ENCODE results near the gene USP6.
"Not testable (repeated sequence)": the region's sequence is repeated elsewhere in the genome, so short reads cannot be mapped to it uniquely, and the experiment has no call there.

USP6 gene

DNA sequence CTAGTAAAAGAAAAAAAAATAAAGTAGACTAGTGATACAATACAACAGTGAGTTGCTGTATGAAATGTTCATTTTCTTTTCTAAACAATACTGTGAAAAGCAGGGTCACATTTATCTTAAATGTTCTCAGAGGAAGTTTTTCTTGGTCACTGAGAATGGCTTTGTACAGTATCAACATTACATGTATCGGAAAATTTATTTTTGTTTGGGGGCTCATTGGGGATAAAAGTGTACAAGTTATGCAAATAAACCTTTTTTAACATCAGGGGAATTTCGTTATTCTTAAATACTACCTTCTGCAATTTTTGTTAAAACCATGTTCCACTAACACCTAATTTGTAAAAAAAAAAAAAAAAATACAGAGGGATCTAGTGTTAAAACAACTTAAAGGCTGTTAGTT is 84.5 kb downstream of the USP6 start:
- DNase-seq = no peak

DNA sequence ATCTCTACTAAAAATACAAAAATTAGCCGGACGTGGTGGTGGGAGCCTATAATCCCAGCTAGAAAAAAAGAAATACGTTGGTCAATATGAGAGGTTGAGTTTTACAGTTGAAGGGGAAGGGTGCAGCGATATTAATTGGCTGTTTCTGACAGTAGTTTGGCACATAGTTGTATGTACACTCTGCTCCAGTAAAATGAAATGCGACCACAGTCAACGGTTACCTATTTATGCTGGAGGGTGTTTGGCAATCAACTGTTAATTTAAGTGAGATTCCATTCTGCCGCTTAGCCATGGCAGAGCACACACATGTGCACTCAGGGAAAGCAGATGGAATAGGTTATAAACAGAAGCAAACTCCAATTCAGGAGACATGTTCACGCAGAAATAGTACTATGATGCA is 85.2 kb downstream of the USP6 start:
- no peak for DNase-seq

DNA sequence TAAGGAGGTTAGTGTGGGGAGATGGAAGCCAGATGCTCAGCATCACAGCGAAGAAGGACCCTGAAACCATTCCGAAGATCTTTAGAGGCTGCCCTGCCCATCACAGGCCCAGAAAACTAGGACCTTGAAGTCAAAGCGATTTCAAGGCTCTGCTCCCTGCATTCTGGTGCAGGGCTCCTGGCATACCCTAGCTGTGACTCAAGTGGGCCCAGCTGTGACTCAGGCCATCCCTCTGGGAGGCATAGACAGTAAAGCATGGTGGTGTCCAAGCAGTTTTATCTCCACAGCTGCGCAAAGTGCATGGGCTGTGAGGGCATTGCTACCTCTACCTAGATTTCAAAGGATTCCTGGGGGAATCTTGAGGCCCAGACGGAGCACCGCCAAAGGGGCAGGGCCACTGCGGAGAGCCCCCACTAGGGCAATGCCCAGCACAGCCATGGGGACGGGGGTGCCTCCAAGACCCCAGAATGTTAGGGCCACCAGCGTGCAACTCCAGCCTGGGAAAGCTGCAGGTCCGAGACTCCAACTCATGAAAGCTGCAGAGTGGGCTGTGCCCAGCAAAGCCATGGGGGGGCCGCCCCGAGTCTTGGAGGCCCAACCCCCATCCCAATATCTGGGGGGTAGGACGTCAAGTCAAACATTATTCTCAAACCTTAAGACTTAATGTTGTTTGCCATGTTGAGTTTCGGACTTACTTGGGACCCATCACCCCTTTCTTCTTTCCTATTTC is 87.5 kb downstream of the USP6 start:
- DNase-seq = no peak

GRCh38 chr17:5203908-5204294 is 88.1 kb downstream of the USP6 start:
- no peak for DNase-seq

GRCh38 chr17:5209396-5209795 is 93.6 kb downstream of the USP6 start:
- no peak for DNase-seq

DNA sequence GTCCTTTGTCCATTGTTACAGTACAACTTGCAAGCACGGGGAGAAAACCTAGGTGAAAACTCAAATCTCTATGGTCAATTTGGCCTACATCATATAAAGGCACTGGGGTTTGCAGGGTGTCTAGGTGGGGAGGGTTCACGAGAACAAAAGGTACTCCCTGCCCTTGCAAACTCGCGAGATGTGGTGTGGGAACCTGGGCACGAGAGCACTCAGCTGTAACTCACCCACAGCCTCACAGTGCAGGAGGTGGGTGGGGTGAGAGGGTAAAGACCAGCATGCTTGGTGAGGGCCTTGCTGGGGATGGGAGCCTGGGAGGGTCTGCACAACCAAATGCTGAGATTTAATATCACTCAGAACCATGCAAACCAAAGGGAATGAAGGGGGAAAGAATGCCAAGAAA is 94.3 kb downstream of the USP6 start:
- no peak for DNase-seq

GRCh38 chr17:5210614-5211252 is 94.9 kb downstream of the USP6 start:
- DNase-seq = no peak

DNA sequence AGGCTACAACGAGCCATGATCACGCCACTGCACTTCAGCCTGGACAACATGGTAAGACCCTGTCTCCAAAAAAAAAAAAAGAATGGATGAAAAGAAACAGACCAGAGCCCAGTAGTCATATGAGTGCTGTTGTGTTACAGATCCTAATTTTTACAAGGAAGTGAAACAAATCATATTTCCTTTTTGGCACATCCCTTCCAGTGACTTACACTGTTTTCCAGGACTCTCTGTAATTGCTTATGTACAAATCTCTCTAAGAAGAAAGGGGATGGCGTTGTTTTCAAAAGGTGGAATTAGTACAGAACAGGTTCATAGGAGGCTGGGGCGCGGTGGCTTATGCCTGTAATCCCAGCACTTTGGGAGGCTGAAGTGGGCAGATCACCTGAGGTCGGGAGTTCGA is 95.6 kb downstream of the USP6 start:
- DNase-seq = no peak

GRCh38 chr17:5217562-5217961 is 101.7 kb downstream of the USP6 start:
- DNase-seq = not testable (repeated sequence)

- no peak for DNase-seq
Observed at GRCh38 chr17:5219536-5219935, 103.7 kb downstream of the USP6 start.

- DNase-seq = no peak
Observed at GRCh38 chr17:5220074-5220473, 104.2 kb downstream of the USP6 start.

- not testable (repeated sequence) for DNase-seq
Observed at GRCh38 chr17:5221912-5222311, 106.1 kb downstream of the USP6 start.
